RWPE1 (cell line): ENCODE measurements around the gene PPP4R4.
"Not testable (repeated sequence)": the region's sequence is repeated elsewhere in the genome, so short reads cannot be mapped to it uniquely, and the experiment has no call there.

Experiments used
- CTCF ChIA-PET: fragments of 350-600 bp; sonication (Branson Sonifier 250); formaldehyde crosslinking; extraction: SDS; loops from one replicate; lab custom pipeline; 2021; lab: Yijun Ruan, JAX
- POLR2A ChIA-PET: fragments of 400-600 bp; formaldehyde crosslinking; extraction: SDS; loops from one replicate; lab custom pipeline; 2020; ENCODE audit warnings: antibody characterized with exemption; ENCODE audit not compliant: low non-redundant PET; lab: Yijun Ruan, JAX
- DNase-seq: peaks from one replicate; pipeline ENCODE4 v3.0.0; 2012; ENCODE audit warnings: low spot score
- H3K27ac ChIP-seq: fragments of 450-650 bp; 2 replicates; pipeline ENCODE4 v1.5.1; 2017
- TF ChIP-seq, protein P1 (sequence below): fragments of 450-650 bp; conservative IDR thresholded peaks from 2 replicates; pipeline ENCODE4 v1.5.1; 2017; ENCODE audit warnings: low read depth, mild to moderate bottlenecking

Gene PPP4R4

GRCh38 chr14:94213021-94213420 lies 38.9 kb downstream of the PPP4R4 start:
- DNase-seq: peak; percentile 57
- H3K27ac ChIP-seq: no peak overlapping the region
- POLR2A ChIA-PET: no interaction called here
- TF ChIP-seq, protein P1, sequence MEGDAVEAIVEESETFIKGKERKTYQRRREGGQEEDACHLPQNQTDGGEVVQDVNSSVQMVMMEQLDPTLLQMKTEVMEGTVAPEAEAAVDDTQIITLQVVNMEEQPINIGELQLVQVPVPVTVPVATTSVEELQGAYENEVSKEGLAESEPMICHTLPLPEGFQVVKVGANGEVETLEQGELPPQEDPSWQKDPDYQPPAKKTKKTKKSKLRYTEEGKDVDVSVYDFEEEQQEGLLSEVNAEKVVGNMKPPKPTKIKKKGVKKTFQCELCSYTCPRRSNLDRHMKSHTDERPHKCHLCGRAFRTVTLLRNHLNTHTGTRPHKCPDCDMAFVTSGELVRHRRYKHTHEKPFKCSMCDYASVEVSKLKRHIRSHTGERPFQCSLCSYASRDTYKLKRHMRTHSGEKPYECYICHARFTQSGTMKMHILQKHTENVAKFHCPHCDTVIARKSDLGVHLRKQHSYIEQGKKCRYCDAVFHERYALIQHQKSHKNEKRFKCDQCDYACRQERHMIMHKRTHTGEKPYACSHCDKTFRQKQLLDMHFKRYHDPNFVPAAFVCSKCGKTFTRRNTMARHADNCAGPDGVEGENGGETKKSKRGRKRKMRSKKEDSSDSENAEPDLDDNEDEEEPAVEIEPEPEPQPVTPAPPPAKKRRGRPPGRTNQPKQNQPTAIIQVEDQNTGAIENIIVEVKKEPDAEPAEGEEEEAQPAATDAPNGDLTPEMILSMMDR: no peak
- CTCF ChIA-PET: no interaction called here

- no peak overlapping the region for H3K27ac ChIP-seq
- ChIA-PET CTCF (no interaction called here), POLR2A (no interaction called here)
- no peak for DNase-seq
- TF ChIP-seq, protein P1: no peak
Measured at GRCh38 chr14:94213741-94214140, 39.6 kb downstream of the PPP4R4 start.

DNA sequence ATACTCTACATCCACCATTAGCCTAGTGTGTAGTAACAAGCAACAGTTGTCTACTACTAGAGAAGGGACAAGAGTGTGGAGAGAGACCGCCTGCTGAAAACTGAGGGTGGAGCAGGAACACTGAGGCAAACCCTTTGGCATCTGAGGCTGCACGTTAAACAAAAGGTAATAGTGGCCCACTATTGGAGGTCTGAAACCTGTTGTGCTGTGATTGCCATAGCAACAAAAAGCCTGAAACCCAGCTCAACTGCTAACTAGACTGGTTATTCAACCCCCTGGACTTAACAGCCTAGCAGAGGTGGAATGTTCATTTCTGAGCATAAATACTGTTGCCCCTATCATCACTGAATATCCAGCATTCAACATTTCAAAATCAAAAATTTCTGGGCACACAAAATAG lies 43.0 kb downstream of the PPP4R4 start:
- DNase-seq: no peak
- TF ChIP-seq, protein P1: no peak
- CTCF ChIA-PET: interaction anchor here (0.7 kb wide), 1 partner anchor 206 kb away, joined by 3 read pairs; no protein-coding TSS in a partner anchor
- H3K27ac ChIP-seq: no peak overlapping the region
- POLR2A ChIA-PET: no interaction called here

DNA sequence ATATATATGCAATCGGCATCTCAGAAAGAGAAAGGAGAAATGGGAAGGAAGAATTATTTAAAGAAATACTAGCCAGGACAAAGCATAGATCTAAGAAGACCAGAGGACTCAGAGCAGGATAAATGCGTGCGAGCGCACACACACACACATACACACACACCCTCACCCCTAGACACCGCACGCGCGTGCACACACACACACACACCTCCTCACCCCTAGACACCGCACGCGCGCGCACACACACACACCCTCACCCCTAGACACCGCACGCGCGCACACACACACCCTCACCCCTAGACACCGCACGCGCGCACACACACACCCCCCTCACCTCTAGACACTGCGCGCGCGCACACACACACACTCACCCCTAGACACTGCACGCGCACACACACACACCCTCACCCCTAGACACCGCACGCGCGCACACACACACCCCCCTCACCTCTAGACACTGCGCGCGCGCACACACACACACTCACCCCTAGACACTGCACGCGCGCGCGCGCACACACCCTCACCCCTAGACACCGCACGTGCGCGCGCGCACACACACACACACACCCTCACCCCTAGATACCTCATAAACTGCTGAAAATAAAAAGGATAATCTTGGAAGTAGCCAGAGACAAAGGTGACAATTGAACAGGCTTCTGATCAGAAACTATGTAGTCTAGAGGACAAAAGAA lies 44.2 kb downstream of the PPP4R4 start:
- DNase-seq, POLR2A ChIA-PET, CTCF ChIA-PET, H3K27ac ChIP-seq: not testable (repeated sequence)

DNA sequence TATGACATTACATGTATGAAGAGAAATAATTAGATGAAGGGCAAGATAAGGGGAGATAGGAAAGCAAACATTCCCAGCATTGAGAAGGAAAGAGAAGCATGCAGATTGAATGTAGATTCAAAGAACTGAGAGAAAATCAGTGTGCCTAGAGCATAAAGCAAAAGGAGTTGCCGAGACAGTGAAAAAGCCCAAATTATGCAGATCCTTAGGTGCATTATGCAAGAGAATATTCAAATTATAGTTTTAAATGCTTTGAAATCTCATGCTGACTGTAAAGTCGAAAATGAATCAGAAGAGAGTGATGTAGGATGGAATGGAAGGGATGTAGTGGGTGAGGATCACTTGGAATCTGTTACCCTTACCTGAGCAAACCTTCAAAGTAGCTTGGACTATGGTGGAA lies 49.9 kb downstream of the PPP4R4 start:
- ChIA-PET POLR2A (no interaction called here), CTCF (no interaction called here)
- no peak for DNase-seq
- TF ChIP-seq, protein P1: no peak
- H3K27ac ChIP-seq: no peak overlapping the region

GRCh38 chr14:94225460-94226378 lies 51.6 kb downstream of the PPP4R4 start:
- DNase-seq: no peak
- ChIA-PET CTCF (no interaction called here), POLR2A (no interaction called here)
- TF ChIP-seq, protein P1: no peak
- no peak overlapping the region for H3K27ac ChIP-seq
